H9 (cell line): ENCODE data around the gene SPATA18. TPM values are rescaled to one million over a fixed set of nuclear protein-coding genes. Genes with fewer than 3 reads are reported as not detected.

Experiments
- DNase-seq: peaks from one replicate; pipeline ENCODE4 v3.0.0-alpha.2; 2017
- H2AFZ ChIP-seq: one replicate; pipeline ENCODE4 v1.6.1; 2013; ENCODE audit warnings: mild to moderate bottlenecking, low read length, control low read depth, moderate library complexity
- H2AK5ac ChIP-seq: 2 replicates; pipeline ENCODE4 v1.6.1; 2013; ENCODE audit warnings: low read length, control low read depth, mixed read lengths; ENCODE audit not compliant: insufficient read length
- H2BK120ac ChIP-seq: one replicate; pipeline ENCODE4 v1.6.1; 2013; ENCODE audit warnings: low read depth, mild to moderate bottlenecking, low read length, control low read depth, inconsistent platforms; ENCODE audit not compliant: poor library complexity, severe bottlenecking
- H2BK12ac ChIP-seq: 2 replicates; pipeline ENCODE4 v1.6.1; 2013; ENCODE audit warnings: low read length, control low read depth, mixed read lengths, low read depth; ENCODE audit not compliant: insufficient read length
- H2BK15ac ChIP-seq: 2 replicates; pipeline ENCODE4 v1.6.1; 2013; ENCODE audit warnings: low read depth, low read length, control low read depth
- H2BK20ac ChIP-seq: one replicate; pipeline ENCODE4 v1.6.1; 2013; ENCODE audit warnings: low read depth, mild to moderate bottlenecking, low read length, control low read depth, inconsistent platforms; ENCODE audit not compliant: poor library complexity, severe bottlenecking
- H2BK5ac ChIP-seq: 2 replicates; pipeline ENCODE4 v1.6.1; 2013; ENCODE audit warnings: low read length, control low read depth, mixed read lengths; ENCODE audit not compliant: insufficient read length
- H3K14ac ChIP-seq: 2 replicates; pipeline ENCODE4 v1.6.1; 2013; ENCODE audit warnings: low read length, control low read depth; ENCODE audit not compliant: insufficient read depth
- H3K18ac ChIP-seq: 2 replicates; pipeline ENCODE4 v1.6.1; 2013; ENCODE audit warnings: low read depth, mild to moderate bottlenecking, mixed read lengths, low read length, control low read depth; ENCODE audit not compliant: insufficient read length
- H3K23ac ChIP-seq: 2 replicates; pipeline ENCODE4 v1.6.1; 2013; ENCODE audit warnings: low read length, control low read depth, mixed read lengths, low read depth; ENCODE audit not compliant: insufficient read length
- H3K23me2 ChIP-seq: 2 replicates; pipeline ENCODE4 v1.6.1; 2013; ENCODE audit warnings: low read depth, mild to moderate bottlenecking, mixed read lengths, low read length, control low read depth; ENCODE audit not compliant: insufficient read length, poor library complexity, severe bottlenecking
- H3K27ac ChIP-seq: 2 replicates; pipeline ENCODE4 v1.5.1; 2013; ENCODE audit warnings: low read length, control low read depth, mixed read lengths, low read depth; ENCODE audit not compliant: insufficient read length
- H3K27me3 ChIP-seq: 2 replicates; pipeline ENCODE4 v1.6.1; 2013; ENCODE audit warnings: low read length, control low read depth, inconsistent platforms; ENCODE audit not compliant: insufficient read depth
- H3K4ac ChIP-seq: 2 replicates; pipeline ENCODE4 v1.6.1; 2013; ENCODE audit warnings: low read depth, mild to moderate bottlenecking, control low read depth, inconsistent platforms, low read length, moderate library complexity
- H3K4me1 ChIP-seq: 2 replicates; pipeline ENCODE4 v1.6.1; 2013; ENCODE audit warnings: low read length, control low read depth, inconsistent platforms; ENCODE audit not compliant: insufficient read depth
- H3K4me2 ChIP-seq: 2 replicates; pipeline ENCODE4 v1.6.1; 2013; ENCODE audit warnings: low read length, control low read depth, mixed read lengths; ENCODE audit not compliant: insufficient read length, insufficient read depth
- H3K56ac ChIP-seq: 2 replicates; pipeline ENCODE4 v1.6.1; 2013; ENCODE audit warnings: low read depth, mild to moderate bottlenecking, mixed read lengths, low read length, control low read depth; ENCODE audit not compliant: insufficient read length
- H3K79me1 ChIP-seq: 2 replicates; pipeline ENCODE4 v1.6.1; 2013; ENCODE audit warnings: low read depth, mild to moderate bottlenecking, moderate library complexity, low read length, control low read depth, inconsistent platforms; ENCODE audit not compliant: insufficient read depth, poor library complexity, severe bottlenecking
- H3K79me2 ChIP-seq: 2 replicates; pipeline ENCODE4 v1.6.1; 2013; ENCODE audit warnings: low read length, control low read depth, inconsistent platforms; ENCODE audit not compliant: insufficient read depth
- H3K9ac ChIP-seq: 2 replicates; pipeline ENCODE4 v1.6.1; 2013; ENCODE audit warnings: low read length, control low read depth, mixed read lengths; ENCODE audit not compliant: insufficient read length; ENCODE audit errors: extremely low read depth
- H3K9me3 ChIP-seq: one replicate; pipeline ENCODE4 v1.6.1; 2013; ENCODE audit warnings: low read depth, low read length, inconsistent platforms; ENCODE audit not compliant: control insufficient read depth
- H3T11ph ChIP-seq: one replicate; pipeline ENCODE4 v1.6.1; 2013; ENCODE audit warnings: mild to moderate bottlenecking, low read length, control low read depth, inconsistent platforms
- H4K20me1 ChIP-seq: one replicate; pipeline ENCODE4 v1.6.1; 2013; ENCODE audit not compliant: control insufficient read depth, insufficient read length, insufficient read depth
- H4K5ac ChIP-seq: 2 replicates; pipeline ENCODE4 v1.6.1; 2013; ENCODE audit warnings: low read depth, mild to moderate bottlenecking, mixed read lengths, low read length, control low read depth; ENCODE audit not compliant: insufficient read length
- H4K8ac ChIP-seq: replicated peaks from 2 replicates; pipeline ENCODE4 v1.6.1; 2013; ENCODE audit warnings: low read length, control low read depth, mixed read lengths, low read depth; ENCODE audit not compliant: insufficient read length
- H4K91ac ChIP-seq: 2 replicates; pipeline ENCODE4 v1.6.1; 2013; ENCODE audit warnings: low read depth, mild to moderate bottlenecking, moderate library complexity, mixed read lengths, low read length, control low read depth; ENCODE audit not compliant: insufficient read length
- H3K27ac Mint-ChIP-seq, 3 experiments: 2 replicates in 2 of 3; 3 replicates in 1 of 3; pipeline ENCODE4 v1.8.0; 2020 to 2021; ENCODE audit warnings: mixed read lengths in 3 of 3, mild to moderate bottlenecking in 1 of 3, moderate library complexity in 1 of 3
- H3K27me3 Mint-ChIP-seq: 2 replicates; pipeline ENCODE4 v1.8.0; 2021; ENCODE audit warnings: low read depth, mild to moderate bottlenecking, moderate library complexity, mixed read lengths
- H3K36me3 Mint-ChIP-seq, 3 experiments: 2 replicates in 2 of 3; 3 replicates in 1 of 3; pipeline ENCODE4 v1.8.0; 2020 to 2021; ENCODE audit warnings: low read depth in 3 of 3, mixed read lengths in 3 of 3; ENCODE audit not compliant: insufficient read depth in 1 of 3
- H3K4me1 Mint-ChIP-seq, 2 experiments: 2 replicates each; pipeline ENCODE4 v1.8.0; 2020; ENCODE audit warnings: mixed read lengths in 2 of 2
- H3K4me3 Mint-ChIP-seq, 2 experiments: 2 replicates in 1 of 2; 3 replicates in 1 of 2; pipeline ENCODE4 v1.8.0; 2020 to 2021; ENCODE audit warnings: mild to moderate bottlenecking in 2 of 2, mixed read lengths in 2 of 2, moderate library complexity in 1 of 2
- H3K9me3 Mint-ChIP-seq, 2 experiments: 2 replicates in 1 of 2; 3 replicates in 1 of 2; pipeline ENCODE4 v1.8.0; 2020; ENCODE audit warnings: mild to moderate bottlenecking in 2 of 2, mixed read lengths in 2 of 2, moderate library complexity in 1 of 2
- CTCF ChIP-seq: fragments of 200-600 bp; sonication (generic); conservative IDR thresholded peaks from 3 replicates; pipeline ENCODE4 v1.8.0; 2021; ENCODE audit warnings: antibody characterized with exemption, mild to moderate bottlenecking
- WGBS: extraction: QIAGEN DNeasy Blood & Tissue Kit; methylation state at CpG from one replicate; pipeline ENCODE4 v1.1.7; 2013; ENCODE audit warnings: missing lambda C conversion rate, low lambda C conversion rate, mixed read lengths; ENCODE audit not compliant: insufficient read length; ENCODE audit errors: extremely low coverage; 5-methylcytosine and 5-hydroxymethylcytosine counted together
- total RNA-seq: library from RNA; stranded (reverse); gene quantifications from 2 replicates; pipeline ENCODE4 v1.2.1, GENCODE V29; 2021

SPATA18 gene
- total RNA-seq, 1 experiment from 2014 or later = 3.9 TPM

GRCh38 chr4:52107745-52108144 lies 56.6 kb downstream of the SPATA18 start:
- H3K9me3 Mint-ChIP-seq = peaks cover 0 to 3% of the 10 kb centered on the region in 2 experiments; a peak in 2 of 5 replicates
- no peak overlapping the region for H4K91ac ChIP-seq
- H3K4ac ChIP-seq = no peak overlapping the region
- no CpG with 5 or more reads among the region's 1 CpG for WGBS
- H4K8ac ChIP-seq = no peak overlapping the region
- no peaks in the 10 kb centered on the region for H3K79me1 ChIP-seq
- H3K14ac ChIP-seq = no peak overlapping the region
- H2BK20ac ChIP-seq = no peak overlapping the region
- H3K18ac ChIP-seq = no peak overlapping the region
- no peak overlapping the region for H2BK15ac ChIP-seq
- H2AFZ ChIP-seq = no peak overlapping the region
- no peaks in the 10 kb centered on the region for H4K20me1 ChIP-seq
- no peak overlapping the region for H3K27ac Mint-ChIP-seq
- no peaks in the 10 kb centered on the region for H3K27me3 ChIP-seq
- no peak for DNase-seq
- H3K4me1 ChIP-seq = no peaks in the 10 kb centered on the region
- H2AK5ac ChIP-seq = no peak overlapping the region
- no peaks in the 10 kb centered on the region for H3K27me3 Mint-ChIP-seq
- TF ChIP-seq CTCF = peak; percentile 36; the same call in 2 of the 3 replicates
- H3K4me3 Mint-ChIP-seq = no peak overlapping the region
- H3K23ac ChIP-seq = no peak overlapping the region
- H2BK12ac ChIP-seq = no peak overlapping the region
- H3K23me2 ChIP-seq = no peaks in the 10 kb centered on the region
- no peak overlapping the region for H3K27ac ChIP-seq
- H3K79me2 ChIP-seq = no peaks in the 10 kb centered on the region
- H3K9me3 ChIP-seq = no peaks in the 10 kb centered on the region
- H2BK5ac ChIP-seq = no peak overlapping the region
- no peak overlapping the region for H3K4me2 ChIP-seq
- no peaks in the 10 kb centered on the region for H3K36me3 Mint-ChIP-seq
- no peak overlapping the region for H3K56ac ChIP-seq
- H3K9ac ChIP-seq = no peak overlapping the region
- no peak overlapping the region for H3T11ph ChIP-seq
- H2BK120ac ChIP-seq = no peak overlapping the region
- no peak overlapping the region for H4K5ac ChIP-seq
- H3K4me1 Mint-ChIP-seq = peaks cover 0 to 3% of the 10 kb centered on the region in 2 experiments; a peak in 3 of 4 replicates
